ENCODE data around the gene MPPED2. TPM values are rescaled to one million over a fixed set of nuclear protein-coding genes. Genes with fewer than 3 reads are reported as not detected.

MPPED2 gene
- total RNA-seq, 1 experiment from 2014 or later: not detected

DNA sequence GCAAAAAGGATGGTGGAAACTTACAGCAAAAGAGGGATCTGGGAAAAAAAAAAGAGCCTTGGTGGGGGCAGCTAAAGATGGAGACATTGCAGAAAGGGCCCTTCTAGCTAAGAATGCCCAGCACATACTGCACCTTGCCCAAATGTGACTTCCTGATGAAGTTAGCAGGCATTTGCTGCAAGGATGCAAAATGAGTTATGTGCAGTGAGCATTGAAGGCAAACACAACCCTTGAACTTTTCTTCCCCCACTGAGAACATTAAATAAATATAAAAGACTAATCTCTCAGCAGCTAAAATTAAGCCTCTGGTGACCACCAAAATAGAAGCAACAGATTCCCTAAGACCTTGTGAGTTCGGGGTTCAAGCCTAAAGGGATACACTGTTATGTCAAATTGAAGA is 133.3 kb downstream of the MPPED2 start (continued):
- TF ChIP-seq ZNF274 (IDR thresholded peaks at IDR 0.05; ENCODE audit: low read depth, low read length): no peak
- TF ChIP-seq SIN3A (IDR thresholded peaks at IDR 0.05; ENCODE audit: low read depth): no peak
- no peak for TF ChIP-seq CEBPB (IDR thresholded peaks at IDR 0.05; ENCODE audit: low read depth)
- TF ChIP-seq SP1 (IDR thresholded peaks at IDR 0.05; ENCODE audit: low read depth): no peak

- no peaks in the 10 kb centered on the region for H3K36me3 ChIP-seq (ENCODE audit: control insufficient read depth in 1 of 2, insufficient read depth in 2 of 2, low read length in 2 of 2)
- ChIA-PET RAD21 (ENCODE audit: low non-redundant PET in 1 of 2, low total read pairs in 2 of 2, uncharacterized antibody in 2 of 2, unreplicated experiment in 2 of 2) (no interaction called here), POLR2A (no interaction called here), CTCF (no interaction called here)
- H3K9ac ChIP-seq (ENCODE audit: low read length): no peak overlapping the region
- intact Hi-C loops (cut with micrococcal nuclease): no loop called here
- ATAC-seq: no peak
- H3K4me3 ChIP-seq (replicated peaks in 1 of 2; ENCODE audit: low read depth in 1 of 2, low read length in 2 of 2): no peak overlapping the region
- no peak for TF ChIP-seq EZH2phosphoT487 (IDR thresholded peaks at IDR 0.05; ENCODE audit: borderline replicate concordance)
- TF ChIP-seq SP1 (IDR thresholded peaks at IDR 0.05; ENCODE audit: low read depth): no peak
- TF ChIP-seq TCF7L2 (IDR thresholded peaks at IDR 0.05; ENCODE audit: borderline replicate concordance, extremely low read depth, insufficient read depth, insufficient read length): no peak
- TF ChIP-seq CTCF (IDR thresholded peaks at IDR 0.05 in 2 of 3, conservative IDR thresholded peaks at IDR 0.05 in 1 of 3; ENCODE audit: borderline replicate concordance in 1 of 3, insufficient read depth in 1 of 3, low read depth in 2 of 3, low read length in 2 of 3): no peak
- no peak for TF ChIP-seq CBX3 (IDR thresholded peaks at IDR 0.05; ENCODE audit: low read depth)
- no peak for TF ChIP-seq ZNF274 (IDR thresholded peaks at IDR 0.05; ENCODE audit: low read depth, low read length)
- TF ChIP-seq RAD21 (IDR thresholded peaks at IDR 0.05; ENCODE audit: low read depth): no peak
- no peak for TF ChIP-seq ZBTB33 (IDR thresholded peaks at IDR 0.05; ENCODE audit: extremely low read depth, insufficient replicate concordance, low read length)
- TF ChIP-seq POLR2AphosphoS5 (IDR thresholded peaks at IDR 0.05; ENCODE audit: low read depth, low read length): no peak
- TF ChIP-seq, protein P1, sequence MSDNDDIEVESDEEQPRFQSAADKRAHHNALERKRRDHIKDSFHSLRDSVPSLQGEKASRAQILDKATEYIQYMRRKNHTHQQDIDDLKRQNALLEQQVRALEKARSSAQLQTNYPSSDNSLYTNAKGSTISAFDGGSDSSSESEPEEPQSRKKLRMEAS (IDR thresholded peaks at IDR 0.05): no peak
- no peak for TF ChIP-seq SIN3A (IDR thresholded peaks at IDR 0.05; ENCODE audit: low read depth)
- TF ChIP-seq POLR2A (IDR thresholded peaks at IDR 0.05; ENCODE audit: borderline replicate concordance, extremely low read depth, insufficient read depth, insufficient read length): no peak
- H2AFZ ChIP-seq (ENCODE audit: low read depth, low read length, poor library complexity, severe bottlenecking): no peak overlapping the region
- no peaks in the 10 kb centered on the region for H3K9me3 ChIP-seq (ENCODE audit: control insufficient read depth in 1 of 2, insufficient read depth in 1 of 2, low read depth in 1 of 2, low read length in 2 of 2)
- no peaks in the 10 kb centered on the region for H4K20me1 ChIP-seq (ENCODE audit: insufficient read depth)
- H3K9me2 ChIP-seq (ENCODE audit: insufficient read depth): no peaks in the 10 kb centered on the region
- no peaks in the 10 kb centered on the region for H3K4me1 ChIP-seq (ENCODE audit: control insufficient read depth in 1 of 2, insufficient read depth in 2 of 2, low read length in 2 of 2)
- H3K79me2 ChIP-seq (ENCODE audit: insufficient read depth, low read length): no peaks in the 10 kb centered on the region
- H3K27ac ChIP-seq (ENCODE audit: low read depth, low read length): no peak overlapping the region
- H3K27me3 ChIP-seq (ENCODE audit: insufficient read depth, low read length): peaks cover 51% of the 10 kb centered on the region
- no peak for DNase-seq (ENCODE audit: low read depth, low spot score)
- no TSS peak for BruUV-seq (replicated peaks)
- H3K4me2 ChIP-seq (ENCODE audit: low read length): no peak overlapping the region
Observed at GRCh38 chr11:30452114-30452513, 134.0 kb downstream of the MPPED2 start.
